ENCODE results near the gene FIG4.

The FIG4 gene

DNA sequence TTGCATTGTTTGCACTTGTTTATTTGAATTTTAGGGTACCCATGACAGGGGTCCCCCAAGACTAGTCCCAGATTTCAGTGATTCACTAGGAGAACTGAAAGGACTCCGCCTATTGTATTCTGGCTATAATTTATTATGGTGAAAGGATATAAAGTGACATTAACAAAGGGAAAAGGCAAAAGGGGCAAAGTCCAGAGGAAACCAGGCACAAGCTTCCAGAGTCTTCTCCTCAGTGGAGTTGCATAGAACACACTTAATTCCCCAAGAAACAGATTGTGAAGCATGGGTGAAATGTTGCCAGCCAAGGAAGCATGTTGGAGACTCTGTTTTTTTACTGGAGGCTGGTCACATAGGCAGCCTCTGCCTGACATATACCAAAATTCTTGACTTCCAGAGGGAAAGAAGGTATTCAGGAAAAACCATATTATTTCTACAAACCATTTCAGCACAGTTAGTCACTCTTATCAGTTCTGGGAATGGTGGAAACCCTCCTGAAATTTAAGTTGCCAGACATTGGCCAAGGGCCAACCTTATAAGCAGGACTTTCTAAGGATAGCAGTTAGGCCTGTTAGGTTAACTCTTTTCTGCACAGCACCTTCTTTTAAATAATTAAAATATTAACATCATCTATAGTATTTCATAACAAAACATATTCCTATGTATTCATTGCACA, 71.8 kb downstream of the FIG4 start:
- DNase-seq = peak; percentile 40

DNA sequence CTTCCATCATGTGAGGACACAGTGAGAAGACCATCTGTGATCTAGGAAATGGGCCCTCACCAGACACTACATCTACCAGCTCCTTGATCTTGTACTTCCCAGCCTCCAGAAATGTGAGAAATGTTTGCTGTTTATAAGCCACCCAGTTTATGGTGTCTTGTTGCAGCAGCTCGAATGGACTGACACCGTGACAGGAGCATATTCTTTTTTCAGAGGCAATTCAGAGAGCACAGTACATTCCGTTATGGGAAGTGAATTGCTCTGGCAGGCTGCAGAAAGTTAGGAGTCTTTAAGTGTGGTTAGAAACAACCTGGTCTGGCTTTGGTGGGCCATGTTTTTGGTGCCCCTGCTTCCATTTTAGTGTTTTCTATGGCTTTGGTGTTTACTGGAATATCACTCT, 75.1 kb downstream of the FIG4 start:
- DNase-seq = no peak

DNA sequence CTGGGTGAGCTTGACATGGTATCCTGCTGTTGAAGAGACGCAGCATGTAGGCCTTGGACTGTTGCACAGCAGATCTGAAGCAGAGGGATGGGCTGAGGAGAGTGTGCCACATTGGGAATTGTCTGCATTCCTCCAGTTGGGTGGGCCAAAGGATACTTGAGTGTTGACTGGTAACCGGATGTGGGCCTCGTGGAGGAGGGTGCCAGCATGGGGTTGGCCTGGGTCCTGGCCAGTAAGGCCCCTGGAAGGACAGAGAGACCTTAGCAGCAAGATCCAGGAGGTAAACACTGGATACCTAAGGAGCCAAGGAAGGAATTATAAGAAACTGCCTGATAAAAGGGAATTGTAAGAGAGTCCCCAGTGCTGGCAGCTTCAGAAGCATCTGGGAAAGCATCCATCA, 76.9 kb downstream of the FIG4 start:
- DNase-seq = peak; percentile 3

DNA sequence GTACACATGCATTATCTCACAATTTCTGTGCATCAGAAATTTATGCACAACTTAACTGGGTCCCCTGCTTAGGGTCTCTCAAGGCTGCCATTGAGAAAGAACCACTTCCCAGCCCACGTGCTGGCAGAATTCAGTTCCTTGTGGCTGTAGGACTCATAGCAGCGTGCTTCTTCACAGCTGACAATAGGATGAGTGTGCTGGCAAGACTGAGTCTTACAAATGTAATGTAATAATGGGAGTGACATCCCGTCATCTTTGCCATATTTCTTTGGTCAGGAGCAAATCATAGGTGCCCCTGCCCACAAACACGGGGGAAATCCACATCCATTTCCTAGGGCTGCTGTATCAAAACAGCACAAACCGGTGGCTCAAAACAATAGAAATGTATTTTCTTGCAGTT, 77.4 kb downstream of the FIG4 start:
- peak; percentile 44 for DNase-seq

DNA sequence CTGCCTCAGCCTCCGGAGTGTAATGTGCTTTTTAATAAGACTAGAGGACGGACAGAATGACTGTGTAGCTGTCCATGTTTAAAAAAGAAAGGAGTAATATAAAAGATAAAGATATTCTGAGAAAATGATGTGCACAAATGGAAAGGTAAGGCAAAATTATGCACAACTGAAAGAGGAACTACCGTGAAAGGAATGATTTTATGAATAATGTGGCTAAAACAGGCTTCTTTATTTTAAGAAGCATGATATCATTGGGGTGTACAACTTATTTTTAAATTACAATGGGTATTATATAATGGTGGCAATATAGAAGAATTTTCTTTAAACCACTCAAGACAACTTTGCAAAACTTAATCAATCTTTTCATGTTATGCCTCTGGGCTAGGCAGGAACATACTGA, 78.1 kb downstream of the FIG4 start:
- DNase-seq = no peak

DNA sequence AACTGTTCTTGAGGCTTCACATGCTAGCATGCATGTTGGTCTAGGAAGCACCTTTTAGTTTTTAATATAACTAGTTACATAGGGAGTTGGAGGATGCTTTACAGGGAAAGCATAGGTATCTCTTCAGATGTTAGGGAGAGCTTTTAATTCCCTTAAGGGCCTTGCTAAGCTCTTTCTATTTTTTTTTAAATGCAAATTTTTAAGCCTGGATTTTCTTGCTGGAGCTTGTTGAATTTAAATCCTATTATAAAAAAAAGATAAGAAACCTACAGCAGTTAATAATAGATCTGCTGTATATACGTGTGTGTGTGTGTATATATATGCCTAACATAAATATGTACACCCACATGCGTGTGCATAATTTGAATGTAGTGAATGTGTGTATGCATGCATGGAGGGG, 79.0 kb downstream of the FIG4 start:
- DNase-seq = no peak

DNA sequence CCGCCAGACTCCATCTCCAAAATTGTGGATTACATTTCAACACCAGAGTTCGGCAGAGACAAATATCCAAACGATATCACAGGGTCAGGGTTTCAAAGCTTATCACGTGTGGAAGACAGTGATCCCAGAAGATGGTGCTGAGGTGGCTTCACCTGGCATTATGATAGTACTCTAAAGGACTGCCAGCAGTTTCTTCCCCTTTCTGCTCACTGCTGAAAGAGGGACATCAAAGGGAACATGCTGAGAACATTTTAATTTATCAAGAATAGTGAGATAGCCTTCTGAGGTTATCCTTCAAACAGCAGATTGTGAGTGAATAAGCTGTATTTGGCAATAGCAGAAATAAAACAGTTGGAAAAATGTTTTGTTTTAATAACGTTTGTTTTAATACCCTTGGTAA, 79.7 kb downstream of the FIG4 start:
- no peak for DNase-seq

DNA sequence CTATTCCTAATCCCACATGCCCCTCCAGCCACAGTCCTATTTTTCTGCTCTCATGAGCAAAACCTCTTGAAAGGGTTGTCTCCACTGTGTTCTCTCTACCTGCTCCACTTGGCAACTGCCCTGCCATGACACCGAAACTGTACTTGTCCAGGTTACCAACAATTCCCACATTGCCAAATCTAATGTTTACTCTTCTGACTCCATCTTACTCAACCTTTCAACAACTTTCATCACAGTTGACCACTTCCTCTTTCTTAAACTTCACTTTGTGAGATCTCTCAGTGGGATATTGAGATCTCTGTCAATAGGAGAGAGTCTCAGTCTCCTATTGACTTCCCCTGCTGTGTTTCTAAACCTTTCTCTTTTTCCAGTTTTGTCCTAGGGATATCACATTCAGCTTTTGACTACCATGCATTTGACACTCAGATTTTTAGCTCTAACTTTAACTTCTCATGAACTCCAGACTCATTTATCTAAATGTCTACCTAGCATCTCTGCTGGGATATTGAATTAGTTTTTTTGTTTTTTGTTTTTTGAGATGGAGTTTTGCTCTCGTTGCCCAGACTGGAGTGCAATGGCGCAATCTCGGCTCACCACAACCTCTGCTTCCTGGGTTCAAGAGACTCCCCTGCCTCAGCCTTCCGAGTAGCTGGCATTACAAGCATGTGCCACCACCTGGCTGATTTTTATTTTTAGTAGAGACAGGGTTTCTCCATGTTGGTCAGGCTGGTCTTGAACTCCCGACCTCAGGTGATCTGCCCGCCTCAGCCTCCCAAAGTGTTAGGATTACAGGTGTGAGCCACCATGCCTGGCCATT, 81.1 kb downstream of the FIG4 start:
- DNase-seq = peak; percentile 25

DNA sequence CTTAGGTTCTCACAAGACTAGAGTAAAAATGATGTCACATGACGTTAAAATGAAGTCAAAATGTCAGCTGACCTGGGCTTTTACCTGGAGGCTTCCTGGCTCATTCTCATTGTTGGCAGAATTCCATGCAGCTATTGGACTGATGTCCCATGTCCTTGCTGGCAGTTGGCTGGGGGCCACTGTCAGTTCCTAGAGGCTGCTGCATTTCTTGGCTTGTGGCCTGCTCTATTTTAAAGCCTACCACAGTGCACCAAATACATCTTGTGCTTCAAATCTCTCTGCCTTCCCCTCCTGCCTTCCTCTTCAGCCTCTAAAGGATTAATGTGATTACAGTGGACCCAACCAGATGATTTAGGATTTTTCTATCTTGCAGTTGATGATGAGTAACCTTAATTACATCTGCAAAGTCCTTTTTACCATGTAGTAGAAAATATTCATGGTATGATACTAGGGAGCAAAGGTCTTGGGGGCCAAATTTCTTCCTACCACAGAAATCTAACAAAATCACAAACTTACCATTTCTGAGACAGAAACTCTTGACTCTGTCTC, 81.9 kb downstream of the FIG4 start:
- peak; percentile 77 for DNase-seq

DNA sequence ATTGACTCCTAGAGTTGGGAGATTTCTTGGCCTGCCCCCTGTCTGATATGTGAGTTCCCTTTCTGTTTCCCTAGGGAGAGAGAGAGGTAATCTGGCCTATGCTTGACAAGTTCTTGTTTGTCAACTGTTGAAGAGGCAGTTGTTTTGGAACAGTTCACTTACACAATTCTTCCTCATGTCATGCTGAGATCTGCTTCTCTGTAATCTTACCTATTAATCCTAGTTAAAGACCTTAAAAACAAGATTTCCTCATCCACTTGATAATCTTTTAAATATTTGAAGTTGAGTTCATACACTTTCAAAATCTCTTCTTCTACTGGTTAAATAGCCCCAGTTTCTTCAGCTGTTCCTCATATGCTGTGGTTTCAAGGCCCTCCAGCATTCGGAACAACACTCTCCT, 89.9 kb downstream of the FIG4 start:
- no peak for DNase-seq

DNA sequence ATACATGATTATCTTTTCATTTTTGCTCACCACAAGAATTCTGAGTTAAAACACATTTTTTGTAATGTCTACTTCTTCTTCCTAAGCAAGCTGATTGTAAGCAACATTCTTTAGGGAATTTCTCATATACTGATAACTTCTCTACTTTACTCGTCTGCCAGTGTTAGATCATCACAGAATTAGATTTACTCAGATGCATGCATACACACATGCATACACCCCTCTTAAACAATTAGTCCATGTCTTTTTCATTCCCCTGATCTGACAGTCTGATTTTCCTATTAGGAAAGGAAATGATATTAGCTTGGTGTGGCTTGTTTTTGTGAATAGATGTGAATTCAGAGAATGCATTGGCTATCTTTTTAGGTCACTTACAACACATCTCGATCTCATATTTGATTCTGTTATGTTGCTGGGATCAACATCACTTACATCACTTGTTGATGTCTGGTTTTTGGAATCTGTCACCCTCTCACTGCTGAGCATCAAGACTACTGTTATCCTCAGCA, 91.4 kb downstream of the FIG4 start:
- peak; percentile 33 for DNase-seq

DNA sequence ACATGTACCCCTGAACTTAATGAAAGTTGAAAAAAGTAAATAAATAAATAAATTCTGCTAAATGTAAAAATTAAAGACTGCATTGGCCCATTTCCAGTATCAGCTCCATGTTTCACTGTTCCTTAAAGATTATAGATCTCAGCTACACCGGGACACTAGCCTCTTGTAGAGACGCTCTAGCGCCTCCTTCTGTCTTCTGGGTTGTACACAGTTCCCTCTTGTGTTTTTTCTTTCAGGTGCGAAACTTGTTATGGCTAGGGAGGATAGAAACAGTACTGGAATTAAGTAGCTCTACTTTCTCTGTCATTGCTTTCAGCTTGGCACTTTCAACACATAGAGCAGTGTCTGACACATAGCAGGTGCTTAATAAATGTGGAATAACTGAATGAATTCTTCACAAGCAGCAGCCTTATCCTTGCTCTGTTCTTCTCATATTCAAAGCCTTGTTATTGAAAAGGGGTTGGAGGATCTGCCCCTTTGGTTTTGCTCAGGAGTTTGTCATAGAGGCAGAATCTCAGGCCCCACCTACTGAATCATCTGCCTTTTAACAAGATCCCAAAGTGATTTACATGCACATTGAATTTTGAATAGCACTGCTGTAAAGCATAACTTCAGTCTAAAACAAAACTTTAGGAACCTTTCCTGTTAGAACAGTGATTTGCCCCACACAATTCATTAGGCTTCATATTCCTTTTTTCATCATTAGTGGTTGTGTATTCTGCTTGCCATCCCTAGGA, 92.3 kb downstream of the FIG4 start:
- no peak for DNase-seq

DNA sequence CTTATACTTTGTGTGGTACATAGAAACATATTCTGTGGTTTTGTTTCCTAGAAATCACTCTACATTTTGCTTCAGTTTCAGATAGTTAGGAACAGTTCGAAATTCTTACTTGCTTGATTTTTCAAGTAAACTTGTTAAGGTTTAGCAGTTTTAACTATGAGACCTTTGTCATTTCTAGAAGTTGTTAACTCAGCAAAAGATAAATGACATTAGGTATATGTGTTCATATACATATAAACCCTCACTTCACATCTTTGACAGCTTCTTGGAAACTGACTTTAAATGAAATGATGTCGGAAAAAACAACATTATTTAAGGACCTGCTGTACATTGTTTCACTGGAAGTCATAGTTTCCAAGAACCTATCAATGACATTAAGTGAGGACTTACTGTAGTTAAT, 96.2 kb downstream of the FIG4 start:
- no peak for DNase-seq

DNA sequence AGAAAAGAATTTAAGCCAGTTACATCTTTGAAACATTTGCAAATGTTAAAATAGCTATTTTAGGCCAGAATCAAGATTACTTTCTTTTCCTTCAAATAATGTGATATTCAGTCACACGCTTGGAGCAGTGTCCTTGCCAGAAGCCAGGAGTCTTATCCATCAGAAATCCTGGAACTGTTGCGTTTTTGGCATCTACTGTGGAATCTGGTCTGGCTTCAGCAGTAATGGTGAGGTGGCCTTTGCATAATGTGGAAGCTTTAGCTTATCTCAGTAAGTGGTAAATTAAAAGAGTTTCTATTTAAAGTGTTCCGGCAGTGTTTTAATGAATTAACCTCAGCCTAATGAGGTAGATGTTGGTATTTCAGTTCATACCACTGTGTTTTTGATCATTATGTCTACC, 97.6 kb downstream of the FIG4 start:
- no peak for DNase-seq

DNA sequence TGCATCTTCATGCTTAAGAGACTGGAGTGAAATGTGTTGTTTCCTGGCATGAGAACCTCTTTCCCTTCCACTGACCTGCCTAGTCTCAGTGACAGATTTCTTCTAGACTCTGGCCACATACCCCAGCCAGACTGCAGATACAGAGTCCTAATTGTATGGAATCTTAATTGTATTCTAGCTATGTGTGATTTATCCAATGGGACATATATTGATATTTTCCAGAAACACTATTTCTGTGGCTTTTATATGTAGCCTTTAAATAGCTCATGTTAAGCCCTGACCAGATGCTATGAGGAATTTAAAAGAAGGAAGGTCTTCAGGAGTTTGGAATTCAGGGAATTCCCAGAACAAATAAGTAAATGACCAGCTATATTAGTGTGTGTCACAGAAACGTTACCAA, 99.0 kb downstream of the FIG4 start:
- DNase-seq = peak; percentile 81

DNA sequence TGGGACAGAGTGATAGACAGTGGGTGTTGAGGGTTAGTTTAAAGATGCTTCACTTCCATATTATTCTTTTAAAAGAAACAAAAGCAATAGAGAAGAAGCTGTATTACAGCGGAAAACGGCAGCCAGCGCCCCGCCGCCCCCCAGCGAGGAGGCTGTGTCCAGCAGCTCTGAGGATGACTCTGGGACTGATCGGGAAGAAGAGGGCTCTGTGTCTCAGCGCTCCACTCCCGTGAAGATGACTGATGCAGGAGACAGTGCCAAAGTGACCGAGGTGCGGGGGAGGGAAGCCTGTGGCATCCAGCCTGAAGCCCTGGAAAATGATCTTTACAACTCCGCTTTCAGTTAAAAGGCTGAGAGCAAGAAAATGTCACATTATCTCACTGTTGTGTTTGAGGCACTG, 100.2 kb downstream of the FIG4 start:
- DNase-seq = peak; percentile 32

DNA sequence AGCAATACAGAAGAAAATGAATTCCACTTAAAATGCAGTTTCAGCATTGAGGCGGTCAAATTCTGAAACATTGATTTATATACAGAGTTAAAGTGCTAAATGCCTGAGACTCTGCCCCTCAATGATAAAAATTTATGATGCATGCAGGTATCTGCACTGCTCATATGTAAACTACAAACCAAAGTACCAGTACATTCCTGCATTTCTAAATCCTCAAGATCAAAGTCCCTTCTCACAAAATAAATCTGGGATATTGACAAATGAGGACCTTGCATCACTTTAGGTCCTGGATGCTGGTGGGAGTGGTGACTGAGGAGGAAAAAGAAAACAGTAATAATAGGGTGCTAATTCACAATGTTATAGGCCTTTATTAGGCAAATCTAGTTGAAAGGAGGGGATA, 101.9 kb downstream of the FIG4 start:
- DNase-seq = no peak

DNA sequence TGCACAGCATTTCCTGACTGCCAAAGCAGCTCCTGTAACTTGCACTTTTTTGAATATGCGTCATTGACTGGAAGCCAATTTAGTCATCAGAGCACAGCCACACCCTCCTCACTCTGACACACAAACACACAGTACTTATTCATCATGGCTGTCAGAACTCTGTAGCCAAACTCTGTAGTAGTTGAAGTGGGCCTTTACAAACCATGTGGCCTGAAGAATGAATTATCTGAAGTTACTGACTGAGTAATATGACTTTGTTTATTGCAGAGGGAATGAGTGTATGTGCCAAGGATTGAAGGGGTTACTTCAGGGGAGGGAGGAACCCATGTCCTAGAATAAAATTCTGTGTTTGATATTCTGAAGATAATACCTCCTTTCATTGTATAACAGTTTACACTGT, 102.7 kb downstream of the FIG4 start:
- DNase-seq = peak; percentile 96

DNA sequence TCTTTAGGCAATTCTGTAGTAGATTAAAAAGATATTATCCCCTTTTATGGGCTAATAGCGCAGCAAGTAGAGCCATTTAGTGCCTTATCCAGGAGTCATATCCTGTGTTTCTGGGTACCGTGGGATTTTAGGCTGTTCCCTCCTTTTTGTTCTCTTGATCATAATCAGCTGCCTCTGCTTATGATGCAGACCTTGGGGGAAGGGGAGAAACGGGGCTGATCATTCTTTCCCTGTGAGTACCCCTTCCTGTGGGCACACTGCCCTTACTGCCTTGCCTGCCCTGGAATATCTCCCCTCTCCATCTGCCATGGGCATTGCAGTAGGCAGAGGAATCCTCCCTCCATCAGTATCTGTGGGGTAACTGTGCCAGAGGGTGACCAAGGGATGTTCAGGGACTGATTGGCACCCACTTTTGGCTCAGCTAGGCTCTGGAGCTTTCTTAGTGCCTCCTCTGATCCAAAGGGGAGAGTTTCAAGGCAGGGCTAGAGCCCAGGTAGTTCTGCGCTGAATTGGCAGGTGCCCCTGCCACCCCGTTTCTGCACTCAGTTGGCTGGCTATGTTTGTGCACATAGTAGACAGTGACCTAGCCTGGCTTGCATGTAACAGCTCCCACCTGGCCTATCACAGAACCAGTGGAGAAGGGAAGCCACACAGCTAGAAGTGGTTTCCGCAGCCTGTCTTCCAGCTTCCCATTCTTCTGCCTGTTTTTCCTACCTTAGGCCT, 103.3 kb downstream of the FIG4 start:
- DNase-seq = peak; percentile 88

DNA sequence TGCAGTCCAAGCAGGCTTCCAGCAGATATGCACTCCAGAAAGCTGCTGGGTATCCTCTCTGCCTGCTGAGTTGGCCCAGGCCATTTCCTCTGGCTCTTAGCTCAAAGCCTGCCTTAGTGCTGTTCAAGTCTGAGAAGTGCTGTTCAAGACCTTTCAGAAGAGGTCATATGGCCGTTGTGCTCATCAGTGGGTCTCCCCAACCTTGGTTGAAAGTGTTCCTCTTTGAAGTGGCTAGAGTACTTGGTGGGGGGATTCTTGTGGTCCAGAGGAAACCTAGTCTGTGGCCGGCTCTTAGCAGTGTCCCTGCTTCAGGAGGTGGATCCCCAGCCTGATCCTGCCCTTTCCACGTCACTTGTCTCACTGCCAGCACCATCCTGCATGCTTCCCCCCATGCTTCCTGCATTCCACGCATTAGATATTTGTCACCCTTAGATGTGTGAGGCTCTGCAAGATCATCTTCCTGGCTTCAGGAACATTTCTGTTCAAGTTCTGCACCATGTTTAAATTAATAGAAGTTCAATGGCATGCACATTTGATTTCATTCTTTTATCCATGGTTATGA, 105.0 kb downstream of the FIG4 start:
- DNase-seq = peak; percentile 73

DNA sequence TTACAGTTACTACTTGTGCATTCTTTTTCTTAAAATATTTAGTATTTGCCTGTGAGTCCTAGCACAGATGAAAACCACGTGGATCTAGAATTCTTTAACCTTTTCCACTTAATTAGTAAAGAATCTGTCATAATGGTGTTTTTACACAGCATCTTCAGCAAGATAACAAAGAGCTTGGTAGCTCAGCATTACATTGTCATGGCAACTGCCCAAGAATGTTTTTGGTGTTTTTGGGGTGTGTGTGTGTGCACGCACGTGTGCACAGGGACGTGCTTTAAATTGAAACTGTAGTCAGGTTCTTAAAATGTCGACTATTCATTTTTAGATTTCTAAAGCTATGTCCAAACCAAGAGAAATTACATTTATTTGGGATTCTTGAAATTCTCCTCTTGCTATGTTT, 108.0 kb downstream of the FIG4 start:
- no peak for DNase-seq

DNA sequence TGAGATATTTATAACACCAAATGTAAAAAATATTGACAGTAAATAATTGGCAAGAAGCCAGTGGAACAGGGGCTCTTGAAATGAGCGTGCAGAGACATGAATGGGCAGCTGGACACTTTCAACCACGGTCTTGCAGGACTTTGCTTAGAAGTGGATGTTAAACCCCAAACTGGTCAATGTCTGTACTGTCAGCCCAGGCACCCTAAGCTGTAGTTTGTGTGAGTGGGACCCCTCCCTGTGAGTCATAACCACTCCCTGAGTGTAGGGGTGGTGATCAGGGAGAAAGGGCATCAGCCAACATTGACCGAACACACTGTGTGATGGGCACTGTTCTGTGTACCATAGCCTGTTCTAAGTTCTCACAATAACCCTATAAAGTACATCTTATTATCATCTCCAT, 108.6 kb downstream of the FIG4 start:
- no peak for DNase-seq

Measured in fibroblast of skin of right quadriceps (primary cell).